Mucosa of stomach (tissue), 1 donor: ENCODE data around the gene TPPP2.

ENCODE experiments used
- H3K27me3 ChIP-seq: one replicate; pipeline ENCODE4 v1.7.0; 2013; ENCODE audit warnings: mild to moderate bottlenecking, low read length; ENCODE audit not compliant: control insufficient read depth, insufficient read depth
- H3K36me3 ChIP-seq: one replicate; pipeline ENCODE4 v1.7.0; 2013; ENCODE audit warnings: low read length; ENCODE audit not compliant: control insufficient read depth, insufficient read depth
- H3K4me1 ChIP-seq: one replicate; pipeline ENCODE4 v1.7.0; 2013; ENCODE audit warnings: mild to moderate bottlenecking, low read length; ENCODE audit not compliant: control insufficient read depth, insufficient read depth
- H3K4me3 ChIP-seq: one replicate; pipeline ENCODE4 v1.7.0; 2013; ENCODE audit warnings: low read length
- H3K9ac ChIP-seq: one replicate; pipeline ENCODE4 v1.7.0; 2013; ENCODE audit warnings: mild to moderate bottlenecking, low read length, moderate library complexity
- H3K9me3 ChIP-seq: one replicate; pipeline ENCODE4 v1.7.0; 2013; ENCODE audit warnings: mild to moderate bottlenecking, low read length, moderate library complexity; ENCODE audit not compliant: control insufficient read depth
- donor health status: Pancreatic carcinoma.

Gene TPPP2

GRCh38 chr14:21081521-21082142 lies 51.6 kb downstream of the TPPP2 start:
- peaks cover 33% of the 10 kb centered on the region for H3K36me3 ChIP-seq
- H3K4me1 ChIP-seq, result peaks cover 6% of the 10 kb centered on the region
- no peaks in the 10 kb centered on the region for H3K27me3 ChIP-seq
- no peaks in the 10 kb centered on the region for H3K9me3 ChIP-seq
- no peak overlapping the region for H3K9ac ChIP-seq
- H3K4me3 ChIP-seq, result no peak overlapping the region
